ENCODE measurements around the gene MAPK8.

DNA sequence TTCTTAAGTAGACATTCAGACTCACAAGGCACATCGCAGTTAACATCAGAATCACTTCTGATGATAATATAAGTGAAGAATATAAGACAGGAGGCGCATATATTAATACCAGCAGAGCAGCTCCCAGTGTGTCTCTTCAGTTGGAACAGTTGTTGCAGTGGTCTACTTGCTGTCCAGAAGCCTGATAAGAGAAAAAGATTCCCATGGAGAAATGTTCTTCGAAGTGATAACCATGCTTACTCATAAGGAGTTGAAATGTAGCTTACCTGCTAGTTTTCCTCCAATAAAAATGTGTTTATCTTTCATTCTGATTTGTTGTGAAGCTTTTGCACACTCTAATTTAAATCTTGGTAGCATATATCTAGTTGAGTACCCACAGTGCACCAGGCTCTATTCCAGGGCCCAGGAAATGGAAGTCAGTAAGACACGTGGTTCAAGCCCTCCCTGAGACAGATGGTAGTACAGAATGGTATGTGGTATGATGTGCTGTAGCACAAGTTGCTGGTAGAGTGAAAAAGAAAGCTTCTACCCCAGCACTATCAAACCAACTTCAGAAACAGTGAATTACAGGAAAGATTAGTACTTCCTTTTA, 124.0 kb downstream of the MAPK8 start:
- TF ChIP-seq SAFB2 (IDR thresholded peaks at IDR 0.05; ENCODE audit: borderline replicate concordance, low read depth, low read length, severe bottlenecking) (no peak), HNRNPLL (IDR thresholded peaks at IDR 0.05; ENCODE audit: low read depth, low read length, poor library complexity, severe bottlenecking) (no peak), ELF4 (CRISPR knock-in tag; IDR thresholded peaks at IDR 0.05) (no peak), ATF7 (IDR thresholded peaks at IDR 0.05) (no peak), ZFP30 (CRISPR knock-in tag; IDR thresholded peaks at IDR 0.05; ENCODE audit: borderline replicate concordance) (no peak), C11orf30 (IDR thresholded peaks at IDR 0.05; ENCODE audit: low read depth) (no peak), SIN3A (IDR thresholded peaks at IDR 0.05; ENCODE audit: borderline replicate concordance in 2 of 2, control insufficient read depth in 1 of 2, low read depth in 2 of 2, low read length in 2 of 2) (no peak), ERF (CRISPR knock-in tag; IDR thresholded peaks at IDR 0.05) (no peak), ZNF584 (CRISPR knock-in tag; IDR thresholded peaks at IDR 0.05; ENCODE audit: low read depth) (no peak), ZNF76 (CRISPR knock-in tag; IDR thresholded peaks at IDR 0.05; ENCODE audit: borderline replicate concordance) (no peak), TAF1 (IDR thresholded peaks at IDR 0.05; ENCODE audit: control insufficient read depth, extremely low read depth, insufficient read depth, low read length, severe bottlenecking) (no peak)
- TF ChIP-seq, protein P1, sequence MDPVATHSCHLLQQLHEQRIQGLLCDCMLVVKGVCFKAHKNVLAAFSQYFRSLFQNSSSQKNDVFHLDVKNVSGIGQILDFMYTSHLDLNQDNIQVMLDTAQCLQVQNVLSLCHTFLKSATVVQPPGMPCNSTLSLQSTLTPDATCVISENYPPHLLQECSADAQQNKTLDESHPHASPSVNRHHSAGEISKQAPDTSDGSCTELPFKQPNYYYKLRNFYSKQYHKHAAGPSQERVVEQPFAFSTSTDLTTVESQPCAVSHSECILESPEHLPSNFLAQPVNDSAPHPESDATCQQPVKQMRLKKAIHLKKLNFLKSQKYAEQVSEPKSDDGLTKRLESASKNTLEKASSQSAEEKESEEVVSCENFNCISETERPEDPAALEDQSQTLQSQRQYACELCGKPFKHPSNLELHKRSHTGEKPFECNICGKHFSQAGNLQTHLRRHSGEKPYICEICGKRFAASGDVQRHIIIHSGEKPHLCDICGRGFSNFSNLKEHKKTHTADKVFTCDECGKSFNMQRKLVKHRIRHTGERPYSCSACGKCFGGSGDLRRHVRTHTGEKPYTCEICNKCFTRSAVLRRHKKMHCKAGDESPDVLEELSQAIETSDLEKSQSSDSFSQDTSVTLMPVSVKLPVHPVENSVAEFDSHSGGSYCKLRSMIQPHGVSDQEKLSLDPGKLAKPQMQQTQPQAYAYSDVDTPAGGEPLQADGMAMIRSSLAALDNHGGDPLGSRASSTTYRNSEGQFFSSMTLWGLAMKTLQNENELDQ (CRISPR knock-in tag; IDR thresholded peaks at IDR 0.05; ENCODE audit: borderline replicate concordance), result no peak
- TF ChIP-seq, protein P2, sequence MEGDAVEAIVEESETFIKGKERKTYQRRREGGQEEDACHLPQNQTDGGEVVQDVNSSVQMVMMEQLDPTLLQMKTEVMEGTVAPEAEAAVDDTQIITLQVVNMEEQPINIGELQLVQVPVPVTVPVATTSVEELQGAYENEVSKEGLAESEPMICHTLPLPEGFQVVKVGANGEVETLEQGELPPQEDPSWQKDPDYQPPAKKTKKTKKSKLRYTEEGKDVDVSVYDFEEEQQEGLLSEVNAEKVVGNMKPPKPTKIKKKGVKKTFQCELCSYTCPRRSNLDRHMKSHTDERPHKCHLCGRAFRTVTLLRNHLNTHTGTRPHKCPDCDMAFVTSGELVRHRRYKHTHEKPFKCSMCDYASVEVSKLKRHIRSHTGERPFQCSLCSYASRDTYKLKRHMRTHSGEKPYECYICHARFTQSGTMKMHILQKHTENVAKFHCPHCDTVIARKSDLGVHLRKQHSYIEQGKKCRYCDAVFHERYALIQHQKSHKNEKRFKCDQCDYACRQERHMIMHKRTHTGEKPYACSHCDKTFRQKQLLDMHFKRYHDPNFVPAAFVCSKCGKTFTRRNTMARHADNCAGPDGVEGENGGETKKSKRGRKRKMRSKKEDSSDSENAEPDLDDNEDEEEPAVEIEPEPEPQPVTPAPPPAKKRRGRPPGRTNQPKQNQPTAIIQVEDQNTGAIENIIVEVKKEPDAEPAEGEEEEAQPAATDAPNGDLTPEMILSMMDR (IDR thresholded peaks at IDR 0.05 in 2 of 3, conservative IDR thresholded peaks at IDR 0.05 in 1 of 3; ENCODE audit: insufficient read depth in 2 of 3, low read depth in 1 of 3, low read length in 3 of 3), result no peak
- TF ChIP-seq, protein P3, sequence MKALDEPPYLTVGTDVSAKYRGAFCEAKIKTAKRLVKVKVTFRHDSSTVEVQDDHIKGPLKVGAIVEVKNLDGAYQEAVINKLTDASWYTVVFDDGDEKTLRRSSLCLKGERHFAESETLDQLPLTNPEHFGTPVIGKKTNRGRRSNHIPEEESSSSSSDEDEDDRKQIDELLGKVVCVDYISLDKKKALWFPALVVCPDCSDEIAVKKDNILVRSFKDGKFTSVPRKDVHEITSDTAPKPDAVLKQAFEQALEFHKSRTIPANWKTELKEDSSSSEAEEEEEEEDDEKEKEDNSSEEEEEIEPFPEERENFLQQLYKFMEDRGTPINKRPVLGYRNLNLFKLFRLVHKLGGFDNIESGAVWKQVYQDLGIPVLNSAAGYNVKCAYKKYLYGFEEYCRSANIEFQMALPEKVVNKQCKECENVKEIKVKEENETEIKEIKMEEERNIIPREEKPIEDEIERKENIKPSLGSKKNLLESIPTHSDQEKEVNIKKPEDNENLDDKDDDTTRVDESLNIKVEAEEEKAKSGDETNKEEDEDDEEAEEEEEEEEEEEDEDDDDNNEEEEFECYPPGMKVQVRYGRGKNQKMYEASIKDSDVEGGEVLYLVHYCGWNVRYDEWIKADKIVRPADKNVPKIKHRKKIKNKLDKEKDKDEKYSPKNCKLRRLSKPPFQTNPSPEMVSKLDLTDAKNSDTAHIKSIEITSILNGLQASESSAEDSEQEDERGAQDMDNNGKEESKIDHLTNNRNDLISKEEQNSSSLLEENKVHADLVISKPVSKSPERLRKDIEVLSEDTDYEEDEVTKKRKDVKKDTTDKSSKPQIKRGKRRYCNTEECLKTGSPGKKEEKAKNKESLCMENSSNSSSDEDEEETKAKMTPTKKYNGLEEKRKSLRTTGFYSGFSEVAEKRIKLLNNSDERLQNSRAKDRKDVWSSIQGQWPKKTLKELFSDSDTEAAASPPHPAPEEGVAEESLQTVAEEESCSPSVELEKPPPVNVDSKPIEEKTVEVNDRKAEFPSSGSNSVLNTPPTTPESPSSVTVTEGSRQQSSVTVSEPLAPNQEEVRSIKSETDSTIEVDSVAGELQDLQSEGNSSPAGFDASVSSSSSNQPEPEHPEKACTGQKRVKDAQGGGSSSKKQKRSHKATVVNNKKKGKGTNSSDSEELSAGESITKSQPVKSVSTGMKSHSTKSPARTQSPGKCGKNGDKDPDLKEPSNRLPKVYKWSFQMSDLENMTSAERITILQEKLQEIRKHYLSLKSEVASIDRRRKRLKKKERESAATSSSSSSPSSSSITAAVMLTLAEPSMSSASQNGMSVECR (CRISPR knock-in tag; IDR thresholded peaks at IDR 0.05), result no peak

All from K562 (cell line).